ENCODE results near the gene SDF4.

DNA sequence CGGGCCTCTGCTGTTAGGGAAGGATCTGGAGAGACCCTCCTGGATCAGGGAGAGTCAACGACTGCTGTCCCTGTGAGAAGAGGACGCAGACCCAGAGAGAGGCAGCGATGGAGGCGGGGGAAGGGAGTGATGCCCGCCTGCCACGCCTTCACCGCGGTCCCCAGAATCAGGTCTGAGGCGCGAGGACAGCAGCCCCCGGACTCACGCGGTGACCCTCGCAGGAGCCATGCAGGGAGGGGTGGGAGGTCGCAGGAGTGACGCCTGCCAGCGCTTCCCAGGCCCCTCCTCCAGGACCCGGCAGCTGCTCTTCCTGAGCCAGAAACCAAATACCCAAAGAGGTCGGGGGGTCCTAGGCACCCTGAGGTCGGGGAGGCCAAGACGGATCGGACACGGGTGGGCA lies 11.6 kb downstream of the SDF4 start:
- no peak for TF ChIP-seq POLR2AphosphoS5 (IDR thresholded peaks at IDR 0.05)
- TF ChIP-seq, protein P1, sequence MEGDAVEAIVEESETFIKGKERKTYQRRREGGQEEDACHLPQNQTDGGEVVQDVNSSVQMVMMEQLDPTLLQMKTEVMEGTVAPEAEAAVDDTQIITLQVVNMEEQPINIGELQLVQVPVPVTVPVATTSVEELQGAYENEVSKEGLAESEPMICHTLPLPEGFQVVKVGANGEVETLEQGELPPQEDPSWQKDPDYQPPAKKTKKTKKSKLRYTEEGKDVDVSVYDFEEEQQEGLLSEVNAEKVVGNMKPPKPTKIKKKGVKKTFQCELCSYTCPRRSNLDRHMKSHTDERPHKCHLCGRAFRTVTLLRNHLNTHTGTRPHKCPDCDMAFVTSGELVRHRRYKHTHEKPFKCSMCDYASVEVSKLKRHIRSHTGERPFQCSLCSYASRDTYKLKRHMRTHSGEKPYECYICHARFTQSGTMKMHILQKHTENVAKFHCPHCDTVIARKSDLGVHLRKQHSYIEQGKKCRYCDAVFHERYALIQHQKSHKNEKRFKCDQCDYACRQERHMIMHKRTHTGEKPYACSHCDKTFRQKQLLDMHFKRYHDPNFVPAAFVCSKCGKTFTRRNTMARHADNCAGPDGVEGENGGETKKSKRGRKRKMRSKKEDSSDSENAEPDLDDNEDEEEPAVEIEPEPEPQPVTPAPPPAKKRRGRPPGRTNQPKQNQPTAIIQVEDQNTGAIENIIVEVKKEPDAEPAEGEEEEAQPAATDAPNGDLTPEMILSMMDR (IDR thresholded peaks at IDR 0.05): no peak
- TF ChIP-seq POLR2A (IDR thresholded peaks at IDR 0.05): no peak
